Neural progenitor cell (in vitro differentiated cells): Measurements from ENCODE around the gene BHLHA15. TPM values are rescaled to one million over a fixed set of nuclear protein-coding genes. Genes with fewer than 3 reads are reported as not detected.

Experiments
- DNase-seq: peaks from one replicate; pipeline ENCODE4 v3.0.0-alpha.2; 2016; ENCODE audit warnings: low spot score
- H2AFZ ChIP-seq: fragments of 200-600 bp; sonication (generic); replicated peaks from 2 replicates; pipeline ENCODE4 v1.6.1; 2016; ENCODE audit warnings: antibody characterized with exemption
- H3F3A ChIP-seq: fragments of 200-600 bp; sonication (generic); 2 replicates; pipeline ENCODE4 v1.6.1; 2016; ENCODE audit warnings: antibody characterized with exemption, low read depth
- H3K27ac ChIP-seq: fragments of 200-600 bp; sonication (generic); 2 replicates; pipeline ENCODE4 v1.5.1; 2016; ENCODE audit warnings: mild to moderate bottlenecking
- H3K27me3 ChIP-seq: fragments of 200-600 bp; sonication (generic); 2 replicates; pipeline ENCODE4 v1.6.1; 2016; ENCODE audit warnings: mild to moderate bottlenecking, moderate library complexity
- H3K36me3 ChIP-seq: fragments of 200-600 bp; sonication (generic); 2 replicates; pipeline ENCODE4 v1.5.1; 2016
- H3K4me1 ChIP-seq: fragments of 200-600 bp; sonication (generic); 2 replicates; pipeline ENCODE4 v1.6.1; 2016; ENCODE audit warnings: mixed run types
- H3K4me2 ChIP-seq: fragments of 200-600 bp; sonication (generic); 2 replicates; pipeline ENCODE4 v1.6.1; 2016
- H3K4me3 ChIP-seq: fragments of 200-600 bp; sonication (generic); 2 replicates; pipeline ENCODE4 v1.5.1; 2016
- H3K79me2 ChIP-seq: fragments of 200-600 bp; sonication (generic); 2 replicates; pipeline ENCODE4 v1.6.1; 2016; ENCODE audit warnings: low read depth
- H3K9ac ChIP-seq: fragments of 200-600 bp; sonication (generic); 2 replicates; pipeline ENCODE4 v1.6.1; 2016
- H3K9me3 ChIP-seq: fragments of 200-600 bp; sonication (generic); 2 replicates; pipeline ENCODE4 v1.5.1; 2016; ENCODE audit warnings: low read depth
- H4K20me1 ChIP-seq: fragments of 200-600 bp; sonication (generic); 2 replicates; pipeline ENCODE4 v1.6.1; 2016; ENCODE audit warnings: low read depth
- H3K27ac Mint-ChIP-seq: 3 replicates; pipeline ENCODE4 v1.8.0; 2021; ENCODE audit warnings: mixed read lengths
- H3K27me3 Mint-ChIP-seq: 2 replicates; pipeline ENCODE4 v1.8.0; 2022; ENCODE audit warnings: low read depth, mild to moderate bottlenecking, inconsistent platforms, moderate library complexity, mixed read lengths; ENCODE audit not compliant: insufficient read depth
- H3K36me3 Mint-ChIP-seq: 3 replicates; pipeline ENCODE4 v1.8.0; 2021; ENCODE audit warnings: mixed read lengths
- H3K4me1 Mint-ChIP-seq: 3 replicates; pipeline ENCODE4 v1.8.0; 2021; ENCODE audit warnings: mixed read lengths
- H3K4me3 Mint-ChIP-seq: 3 replicates; pipeline ENCODE4 v1.8.0; 2021; ENCODE audit warnings: mild to moderate bottlenecking, moderate library complexity, mixed read lengths
- H3K9me3 Mint-ChIP-seq: 3 replicates; pipeline ENCODE4 v1.8.0; 2020; ENCODE audit warnings: mixed read lengths
- CTCF ChIP-seq: fragments of 200-600 bp; sonication (generic); IDR thresholded peaks from 2 replicates; pipeline ENCODE4 v1.5.1; 2017; ENCODE audit warnings: antibody characterized with exemption, mild to moderate bottlenecking
- EZH2 ChIP-seq: fragments of 200-600 bp; sonication (generic); IDR thresholded peaks from 2 replicates; pipeline ENCODE4 v1.6.1; 2017; ENCODE audit warnings: antibody characterized with exemption, mild to moderate bottlenecking, moderate library complexity
- EZH2phosphoT487 ChIP-seq: fragments of 200-600 bp; sonication (generic); IDR thresholded peaks from 2 replicates; pipeline ENCODE4 v1.6.1; 2017; ENCODE audit warnings: antibody characterized with exemption
- total RNA-seq: library from RNA; depleted of rRNA; stranded (reverse); fragments of >200 nt; gene quantifications from 2 replicates; pipeline ENCODE4 v1.2.3, GENCODE V29; 2015; ENCODE audit warnings: low replicate concordance

BHLHA15 gene
- total RNA-seq, 1 donor from 2014 or later, result 0.69 TPM

GRCh38 chr7:98209166-98209920, 1.9 kb upstream of the BHLHA15 start:
- no peak for DNase-seq

GRCh38 chr7:98210513-98211220, 572 bp upstream of the BHLHA15 start:
- no peak overlapping the region for H3K27ac Mint-ChIP-seq
- H3K9me3 Mint-ChIP-seq, result no peaks in the 10 kb centered on the region
- H3K27me3 Mint-ChIP-seq, result no peaks in the 10 kb centered on the region
- H3F3A ChIP-seq, result peaks cover 14% of the 10 kb centered on the region
- peak overlapping the region; percentile 55 for H2AFZ ChIP-seq
- H4K20me1 ChIP-seq, result no peaks in the 10 kb centered on the region
- H3K4me3 Mint-ChIP-seq, result no peak overlapping the region
- H3K4me3 ChIP-seq, result peak overlapping the region; percentile 45
- no peak overlapping the region for H3K27ac ChIP-seq
- H3K79me2 ChIP-seq, result no peaks in the 10 kb centered on the region
- H3K36me3 ChIP-seq, result no peaks in the 10 kb centered on the region
- TF ChIP-seq EZH2phosphoT487, result no peak
- TF ChIP-seq EZH2, result no peak
- no peak for TF ChIP-seq CTCF
- no peaks in the 10 kb centered on the region for H3K27me3 ChIP-seq
- no peaks in the 10 kb centered on the region for H3K4me1 ChIP-seq
- DNase-seq, result peak; percentile 72
- peaks cover 4% of the 10 kb centered on the region for H3K4me1 Mint-ChIP-seq
- peaks cover 14% of the 10 kb centered on the region for H3K36me3 Mint-ChIP-seq
- no peak overlapping the region for H3K9ac ChIP-seq
- no peaks in the 10 kb centered on the region for H3K9me3 ChIP-seq
- peak overlapping the region; percentile 68 for H3K4me2 ChIP-seq

More at GRCh38 chr7:98209166-98209920, 1.9 kb upstream of the BHLHA15 start:
- Histone ChIP-seq H3K27me3 (no peaks in the 10 kb centered on the region), H3K4me2 (no peak overlapping the region), H3F3A (peaks cover 14% of the 10 kb centered on the region), H4K20me1 (no peaks in the 10 kb centered on the region), H3K27ac (no peak overlapping the region), H3K9ac (no peak overlapping the region), H3K36me3 (no peaks in the 10 kb centered on the region), H3K9me3 (no peaks in the 10 kb centered on the region), H3K4me3 (no peak overlapping the region), H3K79me2 (no peaks in the 10 kb centered on the region), H3K4me1 (no peaks in the 10 kb centered on the region), H2AFZ (no peak overlapping the region)
- peak overlapping the region; percentile 71 for H3K4me3 Mint-ChIP-seq
- peaks cover 4% of the 10 kb centered on the region for H3K4me1 Mint-ChIP-seq
- H3K27ac Mint-ChIP-seq, result no peak overlapping the region
- H3K36me3 Mint-ChIP-seq, result peaks cover 19% of the 10 kb centered on the region
- TF ChIP-seq EZH2, result no peak
- TF ChIP-seq CTCF, result no peak
- no peak for TF ChIP-seq EZH2phosphoT487
- no peaks in the 10 kb centered on the region for H3K9me3 Mint-ChIP-seq
- H3K27me3 Mint-ChIP-seq, result no peaks in the 10 kb centered on the region

- no peak overlapping the region for H3K9ac ChIP-seq
- H3K9me3 Mint-ChIP-seq, result no peaks in the 10 kb centered on the region
- H3F3A ChIP-seq, result peaks cover 14% of the 10 kb centered on the region
- H3K4me3 ChIP-seq, result peak overlapping the region; percentile 42
- peak; percentile 33 for DNase-seq
- no peaks in the 10 kb centered on the region for H3K4me1 ChIP-seq
- peaks cover 4% of the 10 kb centered on the region for H3K4me1 Mint-ChIP-seq
- no peak overlapping the region for H3K27ac ChIP-seq
- no peak overlapping the region for H3K27ac Mint-ChIP-seq
- H3K4me2 ChIP-seq, result peak overlapping the region; percentile 75
- no peaks in the 10 kb centered on the region for H3K27me3 Mint-ChIP-seq
- H3K79me2 ChIP-seq, result no peaks in the 10 kb centered on the region
- H3K4me3 Mint-ChIP-seq, result peak overlapping the region; percentile 76
- peaks cover 8% of the 10 kb centered on the region for H3K36me3 Mint-ChIP-seq
- no peaks in the 10 kb centered on the region for H4K20me1 ChIP-seq
- TF ChIP-seq EZH2phosphoT487, result no peak
- no peak overlapping the region for H2AFZ ChIP-seq
- no peaks in the 10 kb centered on the region for H3K27me3 ChIP-seq
- H3K9me3 ChIP-seq, result no peaks in the 10 kb centered on the region
- H3K36me3 ChIP-seq, result no peaks in the 10 kb centered on the region
These were observed 665 bp downstream of the BHLHA15 start for GRCh38 chr7:98211676-98212531.
